ENCODE results near the gene UBXN10. TPM values are rescaled to one million over a fixed set of nuclear protein-coding genes. Genes with fewer than 3 reads are reported as not detected.

Gene UBXN10
- total and polyA plus RNA-seq, 2 of the 13 experiments (the other 11 are each of a cell fraction or from before 2014, with no cell fraction given) = 0.04 to 0.05 TPM

- Histone ChIP-seq H3K4me2 (ENCODE audit: low read depth, low read length) (no peak overlapping the region), H3K27me3 (ENCODE audit: control insufficient read depth in 1 of 2, insufficient read depth in 2 of 2, low read length in 2 of 2) (peaks cover 2 to 39% of the 10 kb centered on the region in 2 experiments; a peak in 2 of 5 replicates), H3K27ac (ENCODE audit: extremely low read length, insufficient read depth, low read length) (no peak overlapping the region), H3K79me2 (ENCODE audit: insufficient read depth, low read length) (no peaks in the 10 kb centered on the region), H3K4me3 (replicated peaks in 1 of 3; ENCODE audit: insufficient read depth in 1 of 3, low read depth in 2 of 3, low read length in 3 of 3) (no peak overlapping the region), H4K20me1 (ENCODE audit: insufficient read depth, low read length) (no peaks in the 10 kb centered on the region), H2AFZ (ENCODE audit: low read length) (no peak overlapping the region), H3K9ac (ENCODE audit: insufficient read depth, low read depth, low read length) (no peak overlapping the region), H3K9me3 (ENCODE audit: low read length) (no peaks in the 10 kb centered on the region), H3K36me3 (replicated peaks in 1 of 2; ENCODE audit: control insufficient read depth in 1 of 2, insufficient read depth in 2 of 2, low read length in 2 of 2) (no peaks in the 10 kb centered on the region), H3K4me1 (ENCODE audit: insufficient read depth, low read length) (no peaks in the 10 kb centered on the region)
- ChIA-PET CTCF (ENCODE audit: low intra/inter-chr PET ratio, low total read pairs) (interaction anchor here (1.2 kb wide), 1 partner anchor 261 kb away, joined by 3 read pairs; no protein-coding TSS in a partner anchor), POLR2A (no interaction called here)
- DNase-seq (ENCODE audit: low spot score) (peak; percentile 11), FAIRE-seq (no peak), ATAC-seq (no peak)
- intact Hi-C loops (cut with micrococcal nuclease; ENCODE audit: unreplicated experiment) (no loop called here), in situ Hi-C loops (cut with HindIII; ENCODE audit: extremely low pct_ligation_motif_present, low pct_unique_long_range_greater_than_20kb) (no loop called here)
- BruUV-seq (replicated peaks) = no TSS peak
- TF ChIP-seq ZBTB14 (CRISPR knock-in tag; IDR thresholded peaks at IDR 0.05) (no peak), STAG1 (CRISPR knock-in tag; IDR thresholded peaks at IDR 0.05) (peak; percentile 22; the same call in 1 of the 2 replicates), SMC3 (IDR thresholded peaks at IDR 0.05; ENCODE audit: low read length) (peak; percentile 8; the same call in 1 of the 2 replicates), SUZ12 (IDR thresholded peaks at IDR 0.05; ENCODE audit: low read depth, low read length) (no peak)
- TF ChIP-seq, protein P1, sequence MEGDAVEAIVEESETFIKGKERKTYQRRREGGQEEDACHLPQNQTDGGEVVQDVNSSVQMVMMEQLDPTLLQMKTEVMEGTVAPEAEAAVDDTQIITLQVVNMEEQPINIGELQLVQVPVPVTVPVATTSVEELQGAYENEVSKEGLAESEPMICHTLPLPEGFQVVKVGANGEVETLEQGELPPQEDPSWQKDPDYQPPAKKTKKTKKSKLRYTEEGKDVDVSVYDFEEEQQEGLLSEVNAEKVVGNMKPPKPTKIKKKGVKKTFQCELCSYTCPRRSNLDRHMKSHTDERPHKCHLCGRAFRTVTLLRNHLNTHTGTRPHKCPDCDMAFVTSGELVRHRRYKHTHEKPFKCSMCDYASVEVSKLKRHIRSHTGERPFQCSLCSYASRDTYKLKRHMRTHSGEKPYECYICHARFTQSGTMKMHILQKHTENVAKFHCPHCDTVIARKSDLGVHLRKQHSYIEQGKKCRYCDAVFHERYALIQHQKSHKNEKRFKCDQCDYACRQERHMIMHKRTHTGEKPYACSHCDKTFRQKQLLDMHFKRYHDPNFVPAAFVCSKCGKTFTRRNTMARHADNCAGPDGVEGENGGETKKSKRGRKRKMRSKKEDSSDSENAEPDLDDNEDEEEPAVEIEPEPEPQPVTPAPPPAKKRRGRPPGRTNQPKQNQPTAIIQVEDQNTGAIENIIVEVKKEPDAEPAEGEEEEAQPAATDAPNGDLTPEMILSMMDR (CRISPR knock-in tag; IDR thresholded peaks at IDR 0.05) = peak; percentile 28; the same call in 1 of the 2 replicates
- WGBS (ENCODE audit: low lambda C conversion rate) = 17% methylated on average over 3 of the region's 3 CpGs
Measured at GRCh38 chr1:20233394-20233793, 47.5 kb downstream of the UBXN10 start.

GRCh38 chr1:20233866-20234265 is 48.0 kb downstream of the UBXN10 start:
- Histone ChIP-seq H3K4me3 (replicated peaks in 1 of 3; ENCODE audit: insufficient read depth in 1 of 3, low read depth in 2 of 3, low read length in 3 of 3) (no peak overlapping the region), H4K20me1 (ENCODE audit: insufficient read depth, low read length) (no peaks in the 10 kb centered on the region), H3K79me2 (ENCODE audit: insufficient read depth, low read length) (no peaks in the 10 kb centered on the region), H2AFZ (ENCODE audit: low read length) (no peak overlapping the region), H3K36me3 (replicated peaks in 1 of 2; ENCODE audit: control insufficient read depth in 1 of 2, insufficient read depth in 2 of 2, low read length in 2 of 2) (no peaks in the 10 kb centered on the region), H3K27me3 (ENCODE audit: control insufficient read depth in 1 of 2, insufficient read depth in 2 of 2, low read length in 2 of 2) (peaks cover 0 to 35% of the 10 kb centered on the region in 2 experiments; a peak in 2 of 5 replicates), H3K9me3 (ENCODE audit: low read length) (no peaks in the 10 kb centered on the region), H3K4me2 (ENCODE audit: low read depth, low read length) (no peak overlapping the region), H3K27ac (ENCODE audit: extremely low read length, insufficient read depth, low read length) (no peak overlapping the region), H3K9ac (ENCODE audit: insufficient read depth, low read depth, low read length) (no peak overlapping the region), H3K4me1 (ENCODE audit: insufficient read depth, low read length) (no peaks in the 10 kb centered on the region)
- POLR2A ChIA-PET = no interaction called here
- no TSS peak for BruUV-seq (replicated peaks)
- no peak for FAIRE-seq
- intact Hi-C loops (cut with micrococcal nuclease; ENCODE audit: unreplicated experiment) = no loop called here
- ATAC-seq = no peak
- no peak for DNase-seq (ENCODE audit: low spot score)
- WGBS (ENCODE audit: low lambda C conversion rate) = 22% methylated on average over 6 of the region's 6 CpGs
- CTCF ChIA-PET (ENCODE audit: low intra/inter-chr PET ratio, low total read pairs) = interaction anchor here (1.2 kb wide), 1 partner anchor 260 kb away, joined by 3 read pairs; no protein-coding TSS in a partner anchor
- TF ChIP-seq ZNF451 (CRISPR knock-in tag; IDR thresholded peaks at IDR 0.05) (no peak), ZNF607 (CRISPR knock-in tag; IDR thresholded peaks at IDR 0.05; ENCODE audit: borderline replicate concordance) (no peak), KDM6A (CRISPR knock-in tag; IDR thresholded peaks at IDR 0.05; ENCODE audit: low read depth) (no peak), ESRRA (CRISPR knock-in tag; IDR thresholded peaks at IDR 0.05; ENCODE audit: low read depth) (no peak), NR3C1 (CRISPR knock-in tag; IDR thresholded peaks at IDR 0.05) (no peak), NRL (CRISPR knock-in tag; IDR thresholded peaks at IDR 0.05; ENCODE audit: borderline replicate concordance) (no peak), ATM (IDR thresholded peaks at IDR 0.05; ENCODE audit: borderline replicate concordance) (no peak), ZNF292 (CRISPR knock-in tag; IDR thresholded peaks at IDR 0.05; ENCODE audit: borderline replicate concordance, low read depth) (no peak), ZNF282 (IDR thresholded peaks at IDR 0.05; ENCODE audit: partially characterized antibody) (no peak), JARID2 (CRISPR knock-in tag; IDR thresholded peaks at IDR 0.05; ENCODE audit: insufficient replicate concordance) (no peak)
- in situ Hi-C loops (cut with HindIII; ENCODE audit: extremely low pct_ligation_motif_present, low pct_unique_long_range_greater_than_20kb) = no loop called here
